ENCODE results near the gene MTHFD2.

Gene MTHFD2

DNA sequence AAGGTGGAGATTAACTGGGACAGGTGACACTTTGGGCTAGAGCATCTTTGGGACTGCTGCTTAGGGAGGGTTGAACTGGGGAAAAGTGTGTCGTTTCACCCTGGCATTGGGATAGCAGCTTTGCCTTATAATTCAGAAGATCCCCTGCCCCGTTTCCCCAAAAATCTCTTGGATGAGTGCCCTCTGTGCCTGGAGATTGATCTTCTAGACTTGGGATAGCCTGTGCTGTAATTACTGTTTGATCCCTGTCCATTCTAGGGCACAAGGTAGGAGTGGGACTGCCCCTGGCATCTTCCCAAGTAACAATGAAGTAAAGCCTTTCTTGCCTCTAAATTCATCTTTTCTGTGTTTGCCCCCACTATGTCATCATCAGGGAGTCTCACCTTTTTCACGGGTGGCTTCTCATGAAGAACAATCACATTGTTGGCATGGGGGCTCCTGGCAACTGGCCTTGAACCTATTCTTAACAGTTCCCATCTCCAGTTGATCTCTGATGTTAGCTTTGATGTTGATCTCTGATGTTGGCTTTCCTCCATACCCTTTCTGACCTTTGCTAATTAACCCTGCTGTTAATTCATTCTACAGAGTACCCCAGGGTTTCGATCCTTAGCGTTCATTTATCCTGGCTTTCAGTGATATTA is 21.6 kb downstream of the MTHFD2 start:
- DNase-seq (ENCODE audit: low read depth), result no peak
- no peak overlapping the region for H3K4me3 ChIP-seq (ENCODE audit: low read depth, low read length)
- TF ChIP-seq, protein P1, sequence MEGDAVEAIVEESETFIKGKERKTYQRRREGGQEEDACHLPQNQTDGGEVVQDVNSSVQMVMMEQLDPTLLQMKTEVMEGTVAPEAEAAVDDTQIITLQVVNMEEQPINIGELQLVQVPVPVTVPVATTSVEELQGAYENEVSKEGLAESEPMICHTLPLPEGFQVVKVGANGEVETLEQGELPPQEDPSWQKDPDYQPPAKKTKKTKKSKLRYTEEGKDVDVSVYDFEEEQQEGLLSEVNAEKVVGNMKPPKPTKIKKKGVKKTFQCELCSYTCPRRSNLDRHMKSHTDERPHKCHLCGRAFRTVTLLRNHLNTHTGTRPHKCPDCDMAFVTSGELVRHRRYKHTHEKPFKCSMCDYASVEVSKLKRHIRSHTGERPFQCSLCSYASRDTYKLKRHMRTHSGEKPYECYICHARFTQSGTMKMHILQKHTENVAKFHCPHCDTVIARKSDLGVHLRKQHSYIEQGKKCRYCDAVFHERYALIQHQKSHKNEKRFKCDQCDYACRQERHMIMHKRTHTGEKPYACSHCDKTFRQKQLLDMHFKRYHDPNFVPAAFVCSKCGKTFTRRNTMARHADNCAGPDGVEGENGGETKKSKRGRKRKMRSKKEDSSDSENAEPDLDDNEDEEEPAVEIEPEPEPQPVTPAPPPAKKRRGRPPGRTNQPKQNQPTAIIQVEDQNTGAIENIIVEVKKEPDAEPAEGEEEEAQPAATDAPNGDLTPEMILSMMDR (IDR thresholded peaks at IDR 0.05; ENCODE audit: control insufficient read depth, extremely low read depth, insufficient read depth), result no peak

DNA sequence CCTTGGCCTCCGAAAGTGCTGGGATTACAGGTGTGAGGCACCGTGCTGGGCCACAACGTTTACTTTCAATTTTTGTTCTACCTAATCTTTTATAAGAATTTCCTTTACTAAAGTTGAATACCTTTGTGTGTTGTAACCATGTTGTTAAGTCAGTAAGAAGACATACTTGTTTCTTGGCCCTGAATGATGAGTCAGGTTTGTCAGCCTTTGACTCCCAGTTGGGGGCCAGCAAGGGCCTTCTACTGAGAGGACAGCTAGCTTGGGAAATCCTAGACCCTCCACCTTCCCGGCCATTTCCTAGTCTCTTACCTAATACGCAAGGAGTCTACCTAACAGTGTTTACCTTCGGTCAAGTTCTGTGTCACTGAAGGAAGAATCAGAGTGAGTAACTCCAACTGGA is 22.7 kb downstream of the MTHFD2 start:
- DNase-seq (ENCODE audit: low read depth), result no peak
- no peak overlapping the region for H3K4me3 ChIP-seq (ENCODE audit: low read depth, low read length)
- TF ChIP-seq, protein P1 (IDR thresholded peaks at IDR 0.05; ENCODE audit: control insufficient read depth, extremely low read depth, insufficient read depth), result no peak

DNA sequence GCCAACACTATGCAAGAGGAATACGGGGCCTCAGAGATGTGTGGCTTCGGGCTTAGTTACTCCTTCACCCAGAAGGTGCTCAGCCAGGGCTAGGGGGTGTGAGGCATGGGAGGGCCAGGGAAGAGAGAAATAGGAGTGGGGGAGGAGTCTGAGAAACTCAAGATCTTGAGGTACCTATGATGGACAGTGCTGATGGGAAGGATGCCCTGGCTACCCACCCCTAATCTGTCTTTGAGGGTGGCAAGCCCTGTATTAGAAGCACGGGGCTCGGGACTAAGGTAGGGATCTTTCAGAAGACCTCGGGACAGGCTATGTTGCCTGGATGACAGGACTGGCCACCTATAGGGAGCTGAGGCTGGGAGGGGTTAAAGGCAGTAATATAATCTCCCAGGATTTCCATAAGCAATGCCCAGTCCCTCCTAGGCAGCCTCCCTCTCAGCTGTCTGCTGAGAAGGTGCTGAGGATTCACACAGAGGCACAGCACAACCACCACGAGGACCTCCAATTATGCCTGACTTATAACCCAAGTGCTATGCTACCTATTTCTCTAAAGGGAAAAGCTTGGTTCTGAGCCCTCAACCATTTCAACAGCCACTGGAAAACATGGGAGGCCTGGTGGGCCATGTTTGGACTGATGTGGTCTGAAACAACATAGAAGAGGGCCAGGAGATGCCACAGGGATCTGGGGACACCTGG is 23.3 kb downstream of the MTHFD2 start:
- DNase-seq (ENCODE audit: low read depth), result no peak
- no peak overlapping the region for H3K4me3 ChIP-seq (ENCODE audit: low read depth, low read length)
- TF ChIP-seq, protein P1 (IDR thresholded peaks at IDR 0.05; ENCODE audit: control insufficient read depth, extremely low read depth, insufficient read depth), result no peak

- TF ChIP-seq, protein P1 (IDR thresholded peaks at IDR 0.05; ENCODE audit: control insufficient read depth, extremely low read depth, insufficient read depth), result no peak
- H3K4me3 ChIP-seq (ENCODE audit: low read depth, low read length), result no peak overlapping the region
- no peak for DNase-seq (ENCODE audit: low read depth)
Measured at GRCh38 chr2:74222300-74222650, 23.9 kb downstream of the MTHFD2 start.

GRCh38 chr2:74223941-74224770 is 25.7 kb downstream of the MTHFD2 start:
- H3K4me3 ChIP-seq (ENCODE audit: low read depth, low read length), result no peak overlapping the region
- TF ChIP-seq, protein P1 (IDR thresholded peaks at IDR 0.05; ENCODE audit: control insufficient read depth, extremely low read depth, insufficient read depth), result no peak
- DNase-seq (ENCODE audit: low read depth), result no peak

DNA sequence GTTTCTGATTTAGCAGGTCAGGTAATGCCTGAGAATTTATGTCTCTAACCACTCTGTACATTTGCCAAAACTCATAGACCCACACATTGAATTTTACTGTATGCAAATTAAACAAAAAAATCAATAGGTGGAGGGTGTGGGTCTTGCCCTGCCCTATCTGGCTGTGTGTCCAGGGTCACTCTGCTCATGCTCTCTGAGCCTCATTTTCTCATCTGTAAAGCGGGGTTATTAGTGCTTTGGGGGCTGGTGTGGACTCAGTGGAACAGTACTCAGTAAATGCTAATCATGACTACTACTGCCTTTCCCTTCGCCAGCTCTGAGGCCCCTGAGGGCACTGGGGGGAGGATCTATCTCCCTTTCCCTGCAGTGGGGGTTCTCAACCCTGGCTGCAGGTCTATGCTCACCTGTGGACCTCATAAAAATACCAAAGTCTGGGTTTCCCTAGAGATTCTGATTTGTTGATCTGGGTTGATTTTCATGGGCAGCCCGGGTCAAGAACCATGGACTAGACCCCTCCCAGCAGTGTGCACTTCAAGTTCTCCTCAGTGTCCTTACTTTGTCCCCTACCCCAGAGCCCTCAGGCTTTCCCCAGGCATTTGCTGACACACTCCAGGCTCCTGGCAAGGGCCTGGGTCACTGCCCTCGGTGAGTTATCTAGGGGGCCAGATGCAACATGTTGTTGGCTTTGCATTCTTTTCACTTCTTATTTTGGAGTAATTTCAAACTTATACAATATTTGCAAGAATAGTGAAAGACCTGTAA is 27.5 kb downstream of the MTHFD2 start:
- no peak for DNase-seq (ENCODE audit: low read depth)
- no peak overlapping the region for H3K4me3 ChIP-seq (ENCODE audit: low read depth, low read length)
- TF ChIP-seq, protein P1 (IDR thresholded peaks at IDR 0.05; ENCODE audit: control insufficient read depth, extremely low read depth, insufficient read depth), result no peak

Measured in LNCaP clone FGC (cell line).